Islet of Langerhans (tissue), 1 donor: ENCODE measurements around the gene CDC45.

Source experiments
- FAIRE-seq: peaks from one replicate; lab custom pipeline; 2011; peaks lifted over from hg19 to GRCh38; lab: Jason Lieb, UNC

Gene CDC45

DNA sequence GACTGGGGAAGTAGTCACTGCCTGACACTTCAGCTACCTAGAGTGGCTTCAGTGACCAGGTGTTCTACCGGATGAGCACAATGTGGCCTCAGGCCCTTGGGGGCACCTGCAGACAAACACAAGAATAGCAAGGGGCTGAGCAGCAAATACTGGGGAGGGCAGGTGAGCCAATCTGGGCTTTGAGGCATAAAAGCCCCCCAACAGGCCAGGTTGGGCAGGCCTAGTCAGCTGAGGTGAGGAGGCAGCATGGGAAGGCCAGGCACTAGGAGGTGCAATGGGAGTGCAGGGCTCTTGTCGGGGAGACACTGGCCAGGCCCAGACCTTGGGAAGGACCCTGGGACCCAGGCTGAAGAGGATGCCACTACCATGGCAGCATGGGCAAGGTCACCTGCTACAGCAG is 9.7 kb upstream of the CDC45 start:
- FAIRE-seq, result no peak

DNA sequence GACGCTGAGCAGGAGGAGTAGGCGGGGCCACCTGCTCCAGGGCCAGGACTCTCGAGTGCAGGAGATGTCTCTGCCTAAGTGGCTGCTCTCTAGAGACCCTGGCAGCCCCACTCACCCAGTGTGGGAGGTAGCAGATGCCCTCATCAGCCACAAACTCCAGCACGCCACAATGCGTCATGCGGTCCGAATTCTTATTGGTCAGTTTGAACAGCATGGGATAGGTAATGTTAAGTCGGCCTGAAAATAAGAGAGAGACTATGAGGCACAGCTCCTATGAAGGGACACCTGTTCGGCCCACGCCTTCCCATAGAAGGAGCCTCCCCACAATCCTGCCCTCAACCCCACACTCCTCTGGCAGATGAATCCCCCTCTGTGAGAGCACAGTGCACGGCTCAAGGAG is 8.1 kb upstream of the CDC45 start:
- no peak for FAIRE-seq

DNA sequence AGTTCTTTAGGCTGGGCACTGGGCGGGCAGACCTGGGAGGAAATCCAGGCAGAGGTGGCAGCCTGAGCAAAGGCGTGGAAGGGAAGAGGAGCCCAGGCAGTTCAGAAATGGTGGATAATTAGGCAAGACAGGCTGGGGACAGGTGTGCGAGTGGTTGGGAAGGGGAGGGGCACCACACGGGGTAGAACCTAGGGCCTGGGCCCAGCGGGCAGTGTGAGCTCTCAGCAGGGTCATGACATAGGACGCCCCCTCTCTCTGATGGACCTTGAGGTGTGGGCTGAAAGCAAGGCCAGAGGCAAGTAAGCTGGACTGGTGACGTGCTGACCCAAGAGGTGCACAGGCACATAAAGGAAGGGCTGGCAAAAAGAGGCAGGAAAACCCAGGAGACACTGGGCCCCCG is 7.5 kb upstream of the CDC45 start:
- no peak for FAIRE-seq

DNA sequence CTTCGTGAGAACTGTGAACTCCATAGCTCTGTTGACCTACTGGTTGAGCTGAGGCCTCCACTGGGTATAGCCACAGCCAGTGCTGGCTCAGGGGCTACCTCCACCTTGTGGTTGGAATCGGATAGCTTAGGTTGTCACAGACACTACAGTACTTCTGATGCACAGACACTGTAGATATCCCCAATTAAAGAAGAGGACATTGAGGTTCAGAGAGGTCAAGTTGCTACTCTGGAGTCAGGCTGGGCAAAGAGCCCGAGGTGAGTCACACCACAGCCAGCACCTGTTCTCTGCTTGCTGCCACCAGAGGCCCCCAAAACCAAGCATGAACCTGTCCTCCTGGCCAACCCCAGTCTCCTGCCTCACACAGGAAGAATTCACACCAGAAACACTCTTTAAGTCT is 6.1 kb upstream of the CDC45 start:
- no peak for FAIRE-seq

DNA sequence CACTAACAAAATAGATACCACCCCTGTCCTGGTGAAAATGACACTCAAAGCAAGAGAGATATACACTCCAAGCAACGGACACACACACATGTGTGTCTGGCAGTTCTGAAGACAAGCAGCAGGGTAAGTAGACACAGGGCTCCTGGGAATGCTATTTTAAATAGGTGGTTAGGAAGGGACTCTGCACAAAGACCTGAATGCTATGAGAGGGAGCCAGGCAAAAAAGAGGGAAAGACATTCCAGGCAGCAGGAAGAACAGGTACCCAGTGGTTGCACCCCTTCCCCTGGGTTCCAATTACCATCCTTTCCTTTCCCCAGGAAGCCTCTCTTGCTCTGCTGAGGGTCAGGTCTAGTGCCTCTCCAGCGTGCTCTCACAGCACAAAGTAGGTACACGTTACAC is 3.7 kb upstream of the CDC45 start:
- FAIRE-seq, result no peak

DNA sequence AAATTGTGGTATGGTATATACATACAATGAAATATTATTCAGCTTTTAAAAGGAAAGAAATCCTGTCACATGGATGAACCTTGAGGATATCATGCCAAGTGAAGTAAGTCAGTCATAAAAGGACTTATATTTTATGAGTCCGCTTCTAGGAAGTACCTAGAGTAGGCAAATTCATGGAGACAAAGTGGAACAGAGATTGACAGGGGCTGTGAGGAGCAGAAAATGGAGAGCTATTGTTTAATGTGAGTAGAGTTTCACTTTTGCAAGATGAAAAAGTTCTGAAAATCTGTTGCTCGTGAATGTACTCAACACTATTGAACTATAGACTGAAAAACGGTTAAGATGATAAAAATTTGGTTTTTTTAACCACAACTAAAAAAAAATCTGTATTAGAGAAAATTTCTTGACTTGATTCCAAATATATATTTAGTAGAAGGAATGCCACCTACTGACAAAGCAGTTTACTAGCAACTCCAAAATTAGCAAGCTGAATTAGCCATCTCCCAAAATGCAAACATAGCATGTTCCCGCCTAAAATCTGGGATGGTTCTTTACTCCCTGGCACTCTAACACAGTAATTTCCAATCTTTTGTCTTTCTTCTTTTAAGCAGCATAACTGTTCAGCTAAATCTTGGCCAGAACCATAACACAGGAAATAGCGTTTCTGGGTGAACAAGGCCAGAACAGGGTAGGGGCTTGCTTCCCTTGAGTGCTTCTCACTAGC is 2.2 kb upstream of the CDC45 start:
- no peak for FAIRE-seq

DNA sequence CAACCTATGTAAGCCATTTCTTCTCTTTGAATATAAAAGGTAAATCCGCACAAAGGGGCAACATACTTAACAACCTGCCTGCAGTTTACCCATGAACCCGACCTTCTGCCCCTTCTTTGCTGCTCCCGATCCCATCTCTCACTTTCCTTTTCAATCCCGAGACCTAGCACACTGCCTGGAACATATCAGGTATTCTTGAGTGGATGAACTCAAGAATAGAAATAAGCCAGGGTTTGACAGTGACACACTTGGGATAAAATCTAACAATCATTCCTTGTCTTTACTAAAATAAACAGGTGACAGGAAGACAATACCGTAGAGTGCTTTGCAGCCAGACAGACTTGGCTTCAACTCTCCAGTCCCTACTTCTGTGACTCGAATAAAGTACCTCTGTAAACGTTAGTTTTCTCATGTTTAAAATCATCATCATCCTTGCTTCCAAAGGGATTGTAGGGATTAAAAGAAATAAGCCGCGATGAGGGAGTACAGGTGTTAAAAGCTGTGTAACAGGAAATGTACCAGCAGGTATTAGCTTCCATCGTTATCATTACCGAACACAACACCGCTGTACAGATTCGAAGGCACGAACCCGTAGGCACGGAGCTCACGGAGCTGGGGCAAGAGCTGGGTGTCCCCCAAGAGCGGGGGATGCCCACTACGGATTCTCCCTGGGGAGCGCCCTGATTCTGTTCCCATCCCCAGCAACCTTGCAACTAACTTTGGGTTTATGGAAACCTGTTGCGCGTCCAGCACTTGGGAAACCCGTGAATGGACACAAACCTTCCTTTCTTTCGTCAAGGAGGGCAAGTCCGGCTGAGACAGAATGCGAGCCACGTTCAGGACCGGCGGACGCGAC is 1.4 kb upstream of the CDC45 start:
- FAIRE-seq, result no peak

DNA sequence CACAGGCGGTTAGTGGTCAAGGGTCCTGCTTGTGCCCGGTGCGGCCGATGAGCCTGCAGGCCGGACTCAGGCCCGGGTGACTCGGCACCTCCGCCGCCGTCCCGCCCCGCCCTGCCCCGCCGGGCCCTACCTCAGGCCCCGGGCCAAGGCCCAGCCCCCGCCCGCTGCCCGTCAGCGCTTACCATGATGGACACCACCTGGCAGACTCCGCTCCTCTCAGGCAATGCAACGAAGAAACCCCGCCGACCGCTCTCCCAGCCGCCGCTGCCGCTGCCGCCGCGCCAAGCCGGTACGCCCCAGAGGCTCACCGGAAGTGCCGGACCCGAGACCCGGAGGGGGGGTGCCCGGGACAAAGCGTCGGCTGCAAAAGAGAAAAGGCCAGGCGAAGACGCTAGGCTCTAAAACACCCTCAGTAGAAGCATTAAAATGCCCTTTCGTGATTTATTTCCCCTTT is 792 bp upstream of the CDC45 start, which contains the start of gene UFD1:
Gene UFD1, minus strand, starts transcription at position 293 of the 454 bp plus-strand sequence. Its CDS starts 108 bp downstream, at position 185.
- no peak for FAIRE-seq

DNA sequence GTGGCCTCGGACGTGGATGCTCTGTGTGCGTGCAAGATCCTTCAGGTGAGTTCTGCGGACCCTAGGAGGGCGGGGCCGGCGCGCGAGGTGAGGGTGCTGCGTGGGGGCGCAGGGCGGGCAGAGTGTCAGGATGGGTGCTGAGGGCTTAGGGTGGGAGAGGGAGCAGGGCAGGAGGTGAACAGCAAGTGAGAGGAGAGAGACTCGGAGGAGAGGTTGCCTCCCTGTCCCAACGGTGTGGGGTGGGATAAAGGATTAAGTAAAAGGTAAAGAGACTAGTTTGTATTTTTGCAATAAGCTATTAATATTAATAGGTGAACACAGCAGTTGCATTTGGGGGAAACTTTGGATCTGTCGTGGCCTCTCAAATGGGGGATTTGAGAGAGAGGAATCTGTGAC is 451 bp downstream of the CDC45 start:
- FAIRE-seq, result no peak

DNA sequence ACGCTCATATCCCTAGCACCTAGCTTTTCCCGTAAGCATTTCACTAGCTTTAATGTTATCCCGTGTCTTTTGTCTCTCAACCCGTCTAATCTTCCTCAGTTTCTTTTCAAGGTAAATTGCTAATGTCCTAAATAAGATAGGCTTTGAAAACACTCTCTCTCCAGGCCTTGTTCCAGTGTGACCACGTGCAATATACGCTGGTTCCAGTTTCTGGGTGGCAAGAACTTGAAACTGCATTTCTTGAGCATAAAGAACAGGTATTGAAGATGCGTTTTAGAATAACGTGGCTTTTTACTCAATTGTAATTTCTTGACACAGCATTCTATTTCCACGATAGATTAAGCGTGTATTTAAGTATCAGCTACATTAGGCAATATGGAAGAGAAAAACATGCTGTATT is 1.1 kb downstream of the CDC45 start:
- FAIRE-seq, result no peak

DNA sequence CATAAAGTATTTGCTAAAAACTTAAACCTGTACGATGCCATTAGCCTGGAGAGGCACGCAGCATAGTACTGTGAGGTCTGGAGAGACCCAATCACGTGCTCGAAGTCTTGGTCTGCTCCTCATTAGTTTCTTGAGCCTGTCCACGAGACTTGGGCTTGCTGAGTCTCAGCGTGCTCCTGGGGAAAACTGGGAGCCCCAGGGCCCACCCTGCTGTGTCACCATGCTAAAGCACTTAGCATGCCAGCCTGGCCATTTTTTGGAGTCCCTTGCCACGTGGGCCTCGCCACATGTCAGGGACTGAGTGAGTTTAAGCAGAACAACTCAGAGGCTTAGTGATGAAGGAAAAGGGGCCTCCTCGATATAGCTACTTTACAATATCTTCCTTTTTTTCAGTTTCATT is 2.6 kb downstream of the CDC45 start:
- FAIRE-seq, result no peak

DNA sequence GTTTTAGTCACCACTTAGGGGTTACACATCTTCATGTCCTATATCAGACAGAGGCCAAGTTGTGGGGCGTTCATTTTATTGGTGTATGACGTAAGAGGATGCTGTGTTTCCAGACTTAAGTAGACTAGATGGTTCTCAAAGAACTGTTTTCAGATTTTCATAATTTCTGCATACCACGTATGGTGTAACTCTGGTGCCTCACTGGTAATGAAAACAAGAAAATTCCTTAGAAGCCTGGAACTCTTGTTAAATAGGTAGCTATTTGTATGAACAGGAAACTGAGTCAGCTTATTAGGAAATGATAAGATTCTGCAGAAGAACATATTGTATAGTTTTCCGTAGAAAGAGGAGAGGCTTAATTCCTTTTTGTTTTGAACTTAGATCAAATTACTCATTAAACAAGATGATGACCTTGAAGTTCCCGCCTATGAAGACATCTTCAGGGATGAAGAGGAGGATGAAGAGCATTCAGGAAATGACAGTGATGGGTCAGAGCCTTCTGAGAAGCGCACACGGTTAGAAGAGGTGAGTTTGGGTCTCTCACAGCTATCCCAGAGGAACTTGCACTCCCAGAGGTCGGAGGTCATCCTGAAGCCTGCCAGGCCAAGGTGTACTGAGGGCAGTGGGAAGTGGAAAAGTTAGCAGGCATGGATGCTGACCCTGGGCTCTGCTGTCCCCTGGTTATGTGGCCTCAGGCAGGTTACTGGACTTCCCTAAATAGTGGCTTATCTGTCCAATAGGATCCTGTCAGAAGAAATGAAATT is 3.9 kb downstream of the CDC45 start:
- FAIRE-seq, result no peak

DNA sequence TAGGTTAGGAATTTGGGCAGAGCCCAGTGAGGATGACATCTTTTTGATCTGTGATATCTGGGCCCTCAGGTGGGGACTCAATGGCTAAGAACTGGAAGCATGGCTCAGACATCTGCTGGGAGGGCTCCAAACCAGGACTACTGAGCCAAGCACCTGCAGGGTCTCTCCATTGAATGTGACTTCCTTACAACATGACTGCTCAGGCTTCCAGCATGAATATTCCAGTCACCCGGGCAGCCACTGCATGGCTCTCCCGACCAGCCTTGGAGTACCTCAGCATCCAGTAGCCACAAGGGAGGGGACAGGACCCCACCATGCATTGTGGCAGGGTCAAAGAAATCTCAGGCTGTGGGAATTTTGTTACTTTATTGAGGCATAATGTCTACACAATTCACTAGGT is 8.6 kb downstream of the CDC45 start:
- FAIRE-seq, result no peak

DNA sequence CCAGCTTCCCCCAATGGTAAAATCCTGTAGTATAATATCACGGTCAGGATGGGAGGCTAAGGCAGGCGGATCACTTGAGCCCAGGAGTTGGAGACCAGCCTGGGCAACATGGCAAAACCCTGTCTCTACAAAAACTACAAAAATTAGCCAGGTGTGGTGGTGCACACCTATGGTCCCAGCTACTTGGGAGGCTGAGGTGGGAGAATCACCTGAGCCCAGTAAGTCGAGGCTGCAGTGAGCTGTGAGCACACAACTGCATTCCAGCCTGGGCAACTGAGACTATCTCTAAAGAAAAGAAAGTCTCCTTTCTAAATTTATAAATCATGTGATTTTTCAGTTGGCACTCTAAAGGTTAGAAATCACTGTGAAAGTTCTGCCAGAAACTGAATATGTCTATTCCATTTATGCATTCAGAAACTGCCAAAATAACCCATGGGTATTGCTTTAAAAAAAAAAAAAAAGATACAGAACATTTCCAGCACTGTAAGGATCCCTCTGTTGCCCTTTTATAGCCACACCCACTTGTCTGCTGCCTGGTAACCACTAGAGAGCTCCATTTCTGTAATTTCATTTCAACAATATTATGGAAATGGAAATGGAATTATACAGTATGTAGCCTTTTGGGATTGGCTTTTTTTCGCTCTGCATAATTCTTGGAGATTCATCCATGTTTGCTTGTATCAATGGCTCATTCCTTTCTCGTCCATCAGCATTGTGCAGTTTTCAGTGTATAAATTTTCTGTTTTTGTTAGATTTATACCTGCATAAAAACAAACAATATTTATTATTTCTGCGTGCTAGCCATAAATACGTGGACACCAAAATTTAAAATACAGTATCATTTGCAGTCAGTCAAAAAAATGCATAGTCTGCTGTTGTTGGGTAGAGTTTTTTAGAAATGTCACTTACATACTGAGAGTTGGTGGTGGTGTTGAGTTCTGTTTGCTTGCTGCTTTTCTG is 9.4 kb downstream of the CDC45 start:
- peak; percentile 99 for FAIRE-seq

DNA sequence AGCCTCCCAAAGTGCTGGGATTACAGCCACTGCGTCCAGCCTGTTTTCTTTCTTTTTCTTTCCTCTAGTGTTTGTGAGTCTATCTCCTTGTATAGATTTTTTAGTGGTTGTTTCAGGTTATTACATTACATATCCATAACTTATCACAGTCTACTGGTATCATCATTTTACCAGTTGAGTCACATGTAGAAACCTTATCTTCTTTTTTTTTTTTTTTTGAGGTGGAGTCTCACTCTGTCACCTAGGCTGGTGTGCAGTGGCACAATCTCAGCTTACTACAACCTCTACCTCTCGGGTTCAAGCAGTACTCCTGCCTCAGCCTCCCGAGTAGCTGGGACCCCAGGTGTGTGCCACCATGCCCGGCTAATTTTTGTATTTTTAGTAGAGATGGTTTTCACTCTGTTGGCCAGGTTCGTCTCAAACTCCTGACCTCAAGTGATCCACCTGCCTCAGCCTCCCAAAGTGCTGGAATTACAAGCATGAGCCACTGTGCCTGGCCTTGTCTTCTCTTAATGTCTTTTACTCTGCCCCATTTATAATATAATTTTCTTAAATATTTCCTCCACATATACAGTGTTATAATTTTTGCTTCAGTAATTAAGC is 11.0 kb downstream of the CDC45 start:
- no peak for FAIRE-seq

DNA sequence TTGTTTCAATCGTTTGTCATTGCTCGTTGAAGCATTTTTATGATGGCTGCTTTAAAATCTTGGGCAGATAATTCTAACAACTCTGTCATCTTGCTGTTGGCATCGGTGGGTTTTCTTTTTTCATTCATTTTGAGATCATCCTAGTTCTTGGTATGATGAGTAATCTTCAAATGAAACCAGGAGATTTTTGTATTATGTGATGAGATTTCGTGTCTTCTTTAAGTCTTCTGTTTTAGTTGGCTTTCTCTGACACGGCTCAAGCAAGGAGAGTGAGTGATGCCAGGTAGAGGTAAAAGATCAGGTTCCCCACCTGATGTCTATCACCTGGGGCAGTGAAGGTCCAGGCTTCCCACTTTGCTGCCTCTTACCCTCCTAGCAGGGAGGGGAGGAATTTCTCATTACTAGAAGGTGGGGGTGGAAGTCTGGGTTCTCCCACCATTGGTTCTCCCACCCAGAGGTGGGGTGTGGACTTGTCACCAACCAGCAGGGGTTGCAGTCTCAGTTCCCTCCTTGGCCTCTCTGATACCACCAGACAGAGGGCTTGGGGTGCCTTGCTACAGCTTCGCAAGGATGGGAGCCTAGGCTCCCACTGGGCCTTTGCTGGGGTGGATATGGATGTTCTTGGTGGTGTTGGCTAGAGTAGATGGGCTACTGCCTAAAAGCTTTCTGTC is 12.9 kb downstream of the CDC45 start:
- FAIRE-seq, result no peak

DNA sequence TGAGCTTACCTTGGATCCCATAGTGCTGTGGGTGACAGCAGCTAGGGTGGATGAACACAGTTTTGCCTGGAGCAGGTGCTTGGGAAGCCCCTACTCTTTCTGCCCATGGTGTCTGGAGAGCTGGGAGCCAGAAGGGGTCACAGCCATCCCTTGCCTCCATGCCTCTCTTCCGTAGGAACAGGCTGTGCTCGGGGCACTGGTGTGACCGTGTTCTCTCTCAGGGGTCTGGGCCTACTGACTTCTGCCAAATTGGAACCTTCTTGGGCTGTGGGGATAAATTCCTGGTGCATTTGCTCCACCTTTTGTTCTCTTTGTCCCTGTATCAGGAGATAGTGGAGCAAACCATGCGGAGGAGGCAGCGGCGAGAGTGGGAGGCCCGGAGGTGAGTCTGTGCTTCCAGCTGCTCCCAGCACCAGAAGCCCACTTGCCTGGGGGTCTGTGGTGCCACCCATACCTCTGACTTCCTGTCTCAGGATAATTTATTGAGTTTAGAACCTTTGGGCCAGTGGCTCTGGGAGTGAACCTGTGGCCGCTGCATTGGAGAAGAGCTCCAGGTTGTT is 14.4 kb downstream of the CDC45 start:
- FAIRE-seq, result no peak

DNA sequence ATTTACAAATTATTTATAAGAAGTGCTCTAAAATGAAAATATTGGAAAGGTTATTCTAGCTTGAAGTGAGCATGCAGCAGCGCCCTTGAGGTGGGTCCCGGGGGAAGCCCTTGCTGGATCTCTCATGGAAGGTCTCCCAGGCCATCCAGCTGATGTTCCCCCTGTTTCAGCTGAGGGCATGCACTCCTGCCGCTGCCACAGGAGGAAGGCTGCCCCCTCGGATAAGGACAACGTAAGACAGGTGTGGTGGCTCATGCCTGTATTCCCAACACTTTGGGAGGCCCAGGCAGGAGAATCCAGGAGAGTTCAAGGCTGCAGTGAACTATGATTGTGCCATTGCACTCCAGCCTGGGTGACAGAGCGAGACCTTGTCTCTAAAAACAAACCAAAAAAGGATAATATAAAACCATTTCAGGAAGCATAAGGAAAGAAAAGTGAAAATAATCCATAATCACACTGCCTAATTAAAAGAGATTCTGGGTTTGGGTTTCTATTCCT is 15.0 kb downstream of the CDC45 start:
- no peak for FAIRE-seq

DNA sequence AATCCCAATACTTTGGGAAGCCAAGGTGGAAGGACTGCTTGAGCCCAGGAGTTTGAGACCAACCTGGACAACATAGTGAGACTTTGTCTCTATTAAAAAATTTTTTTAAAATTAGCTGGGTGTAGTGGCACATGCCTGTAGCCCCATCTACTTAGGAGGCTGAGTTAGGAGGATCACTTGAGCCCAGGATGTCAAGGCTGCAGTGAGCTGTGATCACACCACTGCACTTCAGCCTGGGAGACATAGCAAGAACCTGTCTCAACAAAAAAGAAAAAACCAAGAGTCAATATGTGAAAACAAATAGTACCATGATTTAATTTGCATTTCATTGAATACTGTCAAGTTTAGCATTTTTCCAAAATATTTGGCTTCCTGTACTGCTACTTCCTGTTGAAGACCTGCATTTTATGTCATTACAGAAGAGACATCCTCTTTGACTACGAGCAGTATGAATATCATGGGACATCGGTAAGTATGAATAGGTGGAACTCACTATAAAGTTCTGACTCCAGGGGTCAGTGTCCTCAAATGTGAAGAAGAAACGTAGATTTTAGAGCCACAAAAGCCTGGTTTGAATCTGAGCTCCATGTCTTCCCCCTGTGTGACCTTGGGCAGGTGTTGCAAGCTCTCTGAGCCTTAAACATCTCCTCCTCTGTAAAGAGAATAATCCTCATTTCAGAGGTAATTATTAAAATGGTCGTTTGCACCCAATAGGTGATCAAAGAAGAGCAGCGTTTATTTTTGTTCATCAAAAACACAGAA is 16.0 kb downstream of the CDC45 start:
- FAIRE-seq, result no peak

DNA sequence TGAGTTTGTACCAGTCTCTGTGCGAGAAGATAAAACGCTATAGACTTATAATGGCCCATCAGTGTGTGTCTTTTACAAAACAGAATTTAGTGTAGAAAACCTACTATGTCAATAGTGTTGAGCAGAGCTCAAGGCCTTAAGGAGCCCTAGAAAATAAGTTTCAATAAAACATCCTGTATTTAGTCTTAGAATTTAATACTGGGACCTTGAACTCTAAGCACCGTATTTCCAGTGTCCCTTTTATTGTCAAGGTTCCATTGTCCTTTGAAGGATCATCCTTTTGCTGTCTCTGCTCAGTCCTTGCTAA is 16.6 kb downstream of the CDC45 start:
- FAIRE-seq, result no peak
